Naive thymus-derived CD4-positive, alpha-beta T cell (primary cell): ENCODE measurements around the gene FBXO38. TPM values are rescaled to one million over a fixed set of nuclear protein-coding genes. Genes with fewer than 3 reads are reported as not detected.

Experiments
- ATAC-seq: fragments of 150-1000 bp; cut with Tn5 transposase; 2 replicates; pipeline ENCODE4 v1.10.0; 2021; ENCODE audit warnings: mild to moderate bottlenecking, moderate library complexity
- CTCF ChIA-PET: fragments of 350-600 bp; sonication (Branson Sonifier 250); formaldehyde crosslinking; loops from one replicate; lab custom pipeline; 2021; ENCODE audit warnings: antibody characterized with exemption; lab: Charles Lee
- POLR2A ChIA-PET: fragments of 350-600 bp; sonication (Branson Sonifier 250); formaldehyde crosslinking; loops from one replicate; lab custom pipeline; 2021; ENCODE audit warnings: antibody characterized with exemption, inconsistent platforms; lab: Charles Lee
- DNase-seq, 9 donors: peaks; one replicate each; pipeline versions ENCODE4 v3.0.0 to v3.0.0-alpha.2; 2020 to 2022; ENCODE audit warnings: mixed read lengths in 1 of 9
- H3K27ac ChIP-seq: one replicate; pipeline ENCODE4 v1.7.0; 2013; ENCODE audit warnings: mild to moderate bottlenecking, low read depth, low read length, moderate library complexity
- H3K27me3 ChIP-seq, 2 donors: one replicate each; pipeline ENCODE4 v1.7.0; 2013; ENCODE audit warnings: low read length in 2 of 2, mild to moderate bottlenecking in 2 of 2, moderate library complexity in 2 of 2; ENCODE audit not compliant: control insufficient read depth in 2 of 2, insufficient read depth in 2 of 2
- H3K36me3 ChIP-seq, 3 experiments: 1 replicate in 2 of 3; 2 replicates in 1 of 3; pipeline ENCODE4 v1.7.0; 2013; ENCODE audit warnings: low read length in 3 of 3, mild to moderate bottlenecking in 3 of 3, moderate library complexity in 1 of 3; ENCODE audit not compliant: insufficient read depth in 3 of 3, control insufficient read depth in 2 of 3
- H3K4me1 ChIP-seq, 2 donors: one replicate each; pipeline ENCODE4 v1.7.0; 2013; ENCODE audit warnings: low read length in 2 of 2, mild to moderate bottlenecking in 2 of 2, moderate library complexity in 1 of 2; ENCODE audit not compliant: control insufficient read depth in 2 of 2, insufficient read depth in 2 of 2
- H3K4me3 ChIP-seq: 2 replicates; pipeline ENCODE4 v1.7.0; 2013; ENCODE audit warnings: mild to moderate bottlenecking, low read length
- H3K9me3 ChIP-seq, 3 experiments: 1 replicate in 2 of 3; 2 replicates in 1 of 3; pipeline ENCODE4 v1.7.0; 2013; ENCODE audit warnings: low read length in 3 of 3; ENCODE audit not compliant: control insufficient read depth in 2 of 3
- H3K27ac Mint-ChIP-seq, 9 donors: one replicate each; pipeline ENCODE4 v1.8.0; 2020 to 2022; ENCODE audit warnings: mixed read lengths in 9 of 9, mild to moderate bottlenecking in 8 of 9, moderate library complexity in 5 of 9, inconsistent platforms in 2 of 9
- H3K27me3 Mint-ChIP-seq, 5 donors: one replicate each; pipeline ENCODE4 v1.8.0; 2021 to 2022; ENCODE audit warnings: mixed read lengths in 5 of 5, mild to moderate bottlenecking in 1 of 5
- H3K36me3 Mint-ChIP-seq, 5 donors: one replicate each; pipeline ENCODE4 v1.8.0; 2020 to 2022; ENCODE audit warnings: mixed read lengths in 5 of 5, mild to moderate bottlenecking in 3 of 5, inconsistent platforms in 1 of 5
- H3K4me1 Mint-ChIP-seq, 7 donors: one replicate each; pipeline ENCODE4 v1.8.0; 2020 to 2022; ENCODE audit warnings: mixed read lengths in 7 of 7, mild to moderate bottlenecking in 3 of 7, inconsistent platforms in 1 of 7
- H3K4me3 Mint-ChIP-seq, 10 donors: one replicate each; pipeline ENCODE4 v1.8.0; 2020 to 2022; ENCODE audit warnings: mild to moderate bottlenecking in 10 of 10, mixed read lengths in 10 of 10, moderate library complexity in 6 of 10, inconsistent platforms in 2 of 10
- H3K9me3 Mint-ChIP-seq, 11 donors: one replicate each; pipeline ENCODE4 v1.8.0; 2020 to 2022; ENCODE audit warnings: mixed read lengths in 11 of 11, mild to moderate bottlenecking in 4 of 11, inconsistent platforms in 1 of 11, moderate library complexity in 1 of 11
- intact Hi-C, 2 donors: fragments of 100-400 bp; cut with micrococcal nuclease; formaldehyde crosslinking; loops; one replicate each; pipeline ENCODE4 v1.15.1; 2023
- polyA plus RNA-seq, 2 donors: library from polyadenylated mRNA; unstranded; fragments of 300-500 nt; fragmentation: Illumina TruSeq; gene quantifications; one replicate each; pipeline ENCODE4 v1.2.3, GENCODE V29; 2021
- total RNA-seq, 6 experiments: library from RNA in 5 of 6; stranded (reverse) in 5 of 6; gene quantifications; 1 replicate in 5 of 6; 2 replicates in 1 of 6; pipeline ENCODE4 v1.2.3 and lab custom pipeline; 2021 to 2026

Gene FBXO38
- total and polyA plus RNA-seq, 7 experiments from 2014 or later: 16.7 to 80.0 (median 62.1) TPM

DNA sequence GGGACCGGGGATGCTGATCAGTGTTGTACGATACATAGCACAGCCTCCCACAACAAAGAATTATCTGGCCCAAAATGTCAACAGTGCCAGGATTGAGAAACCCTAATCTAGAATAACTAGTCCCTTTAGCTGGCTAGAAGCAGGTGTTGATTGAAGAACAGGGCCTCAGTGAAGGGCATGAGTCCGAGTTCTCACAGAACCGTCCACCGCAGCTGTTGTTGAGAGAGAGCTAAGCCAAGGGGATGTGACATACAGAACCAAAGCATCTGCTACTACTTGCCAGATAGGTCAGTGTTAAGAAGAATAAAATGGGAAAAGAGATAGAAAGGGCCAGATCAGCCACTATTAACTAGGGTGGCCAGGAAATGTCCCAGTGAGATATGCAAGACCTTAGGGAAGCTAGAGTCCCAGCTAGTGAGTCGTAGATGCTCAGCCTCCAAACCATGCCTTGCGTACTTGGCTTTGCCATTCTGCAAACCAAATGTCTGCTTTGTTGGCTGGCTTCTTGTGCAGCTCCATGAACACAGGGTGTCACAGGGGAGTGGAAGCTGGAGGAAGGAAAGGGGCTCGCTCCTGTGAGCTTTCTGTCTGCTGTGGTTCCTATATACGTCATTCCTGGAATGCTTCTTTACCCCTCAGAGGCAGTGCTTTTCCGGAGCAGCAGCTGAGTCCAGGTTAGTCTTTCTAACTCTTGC is 68.9 kb downstream of the FBXO38 start:
- CTCF ChIA-PET: interaction anchor here (0.7 to 1.3 kb wide), 2 partner anchors 8 to 10 kb away, joined by 3 read pairs; no protein-coding TSS in a partner anchor
- Histone ChIP-seq H3K9me3 (no peaks in the 10 kb centered on the region), H3K4me1 (no peaks in the 10 kb centered on the region), H3K4me3 (no peak overlapping the region), H3K27ac (no peak overlapping the region), H3K36me3 (no peaks in the 10 kb centered on the region), H3K27me3 (no peaks in the 10 kb centered on the region)
- no peak overlapping the region for H3K27ac Mint-ChIP-seq
- no peaks in the 10 kb centered on the region for H3K36me3 Mint-ChIP-seq
- DNase-seq (no peak), ATAC-seq (no peak)
- POLR2A ChIA-PET: no interaction called here
- no peaks in the 10 kb centered on the region for H3K9me3 Mint-ChIP-seq
- intact Hi-C loops: no loop called here
- no peak overlapping the region for H3K4me3 Mint-ChIP-seq
- H3K4me1 Mint-ChIP-seq: no peaks in the 10 kb centered on the region
- peaks cover 0 to 5% (median 2%) of the 10 kb centered on the region in 5 donors for H3K27me3 Mint-ChIP-seq

DNA sequence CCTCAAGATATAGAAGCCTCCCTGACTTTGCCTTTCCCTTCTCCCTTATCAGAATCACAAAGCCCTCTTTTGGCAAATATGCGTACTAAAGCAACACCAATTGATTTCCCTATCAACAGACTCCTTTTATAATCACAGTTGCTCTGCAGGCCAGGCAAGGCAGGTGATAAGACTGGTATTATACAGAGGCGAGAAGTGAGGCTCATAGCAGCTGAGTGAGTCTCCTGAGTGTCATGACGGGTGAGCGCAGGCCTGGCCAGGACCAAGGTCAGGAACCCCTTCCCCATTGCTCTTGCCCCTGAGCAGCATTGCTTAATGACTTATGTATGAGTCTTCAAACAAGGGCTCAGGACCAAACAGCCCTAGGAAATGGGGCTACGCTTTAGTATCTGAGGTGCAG is 70.8 kb downstream of the FBXO38 start:
- Histone ChIP-seq H3K27ac (no peak overlapping the region), H3K27me3 (no peaks in the 10 kb centered on the region), H3K4me3 (no peak overlapping the region), H3K9me3 (no peaks in the 10 kb centered on the region), H3K36me3 (no peaks in the 10 kb centered on the region), H3K4me1 (no peaks in the 10 kb centered on the region)
- DNase-seq: no peak
- Mint-ChIP-seq H3K9me3 (no peaks in the 10 kb centered on the region), H3K36me3 (no peaks in the 10 kb centered on the region), H3K27ac (no peak overlapping the region), H3K4me3 (no peak overlapping the region), H3K27me3 (peaks cover 3 to 17% (median 9%) of the 10 kb centered on the region in 5 donors), H3K4me1 (no peaks in the 10 kb centered on the region)
- ATAC-seq: no peak
- ChIA-PET CTCF (interaction anchor here (1.1 kb wide), 1 partner anchor 12 kb away, joined by 3 read pairs; no protein-coding TSS in a partner anchor), POLR2A (no interaction called here)
- intact Hi-C loops: no loop called here

DNA sequence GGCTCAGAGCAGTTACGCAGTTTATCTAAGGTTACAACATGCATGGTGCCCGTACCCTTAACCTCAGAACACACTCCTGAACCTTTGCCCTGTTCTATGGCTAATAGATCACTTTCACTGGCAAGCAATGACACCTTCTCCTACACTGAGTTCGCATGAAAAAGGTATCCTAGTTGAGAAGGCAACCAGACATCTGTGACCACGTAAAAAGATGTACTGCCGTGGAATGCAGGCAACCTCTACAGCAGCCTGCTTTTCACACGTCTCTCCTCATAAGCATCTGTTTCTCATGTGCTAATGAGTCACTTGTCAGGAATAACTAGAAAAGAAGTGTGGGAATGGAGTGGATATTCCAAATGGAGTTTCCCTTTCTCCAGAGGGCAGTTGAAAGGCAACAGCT is 71.4 kb downstream of the FBXO38 start:
- Mint-ChIP-seq H3K4me1 (no peaks in the 10 kb centered on the region), H3K4me3 (no peak overlapping the region), H3K36me3 (no peaks in the 10 kb centered on the region), H3K9me3 (no peaks in the 10 kb centered on the region), H3K27ac (no peak overlapping the region), H3K27me3 (peaks cover 9 to 21% (median 10%) of the 10 kb centered on the region in 5 donors)
- POLR2A ChIA-PET: no interaction called here
- Histone ChIP-seq H3K4me3 (no peak overlapping the region), H3K9me3 (no peaks in the 10 kb centered on the region), H3K4me1 (no peaks in the 10 kb centered on the region), H3K27me3 (no peaks in the 10 kb centered on the region), H3K27ac (no peak overlapping the region), H3K36me3 (no peaks in the 10 kb centered on the region)
- CTCF ChIA-PET: interaction anchor here (1.0 to 1.1 kb wide), 2 partner anchors 12 to 97 kb away, joined by 3 to 4 read pairs; no protein-coding TSS in a partner anchor
- DNase-seq (no peak), ATAC-seq (no peak)
- intact Hi-C loops: no loop called here

DNA sequence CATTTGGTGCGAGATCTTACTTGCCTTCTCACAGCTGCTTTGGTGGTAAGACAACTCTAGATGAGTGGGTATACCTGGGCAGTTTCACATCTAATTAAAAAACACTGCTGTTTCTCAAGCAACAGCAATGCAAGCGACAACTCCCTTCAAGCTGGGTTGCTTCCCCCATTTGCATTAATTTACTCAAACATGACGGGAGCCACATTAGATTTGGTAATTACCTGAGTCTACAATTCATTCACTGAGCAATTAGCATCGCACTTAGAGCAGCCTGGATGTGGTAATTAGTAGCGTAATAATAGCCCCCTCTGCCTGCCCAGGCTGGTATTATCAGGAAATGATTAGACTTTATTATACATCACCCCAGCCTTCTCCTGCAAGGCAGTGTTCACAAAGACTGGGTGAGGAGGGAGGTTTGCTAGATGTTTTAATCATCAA is 73.4 kb downstream of the FBXO38 start:
- no peaks in the 10 kb centered on the region for H3K4me1 Mint-ChIP-seq
- POLR2A ChIA-PET: no interaction called here
- peaks cover 10 to 24% (median 16%) of the 10 kb centered on the region in 5 donors for H3K27me3 Mint-ChIP-seq
- H3K27ac ChIP-seq: no peak overlapping the region
- ATAC-seq (peak; percentile 69), DNase-seq (peak in 2 of 9 donors; percentile 4 to 13)
- no peaks in the 10 kb centered on the region for H3K36me3 ChIP-seq
- CTCF ChIA-PET: no interaction called here
- H3K9me3 ChIP-seq: no peaks in the 10 kb centered on the region
- intact Hi-C loops: loop anchor here in 1 of 2 donors (1.0 kb wide), 1 partner anchor 278 kb away; no protein-coding TSS in a partner anchor
- H3K4me1 ChIP-seq: no peaks in the 10 kb centered on the region
- H3K4me3 ChIP-seq: no peak overlapping the region
- no peaks in the 10 kb centered on the region for H3K27me3 ChIP-seq
- H3K9me3 Mint-ChIP-seq: no peaks in the 10 kb centered on the region
- no peaks in the 10 kb centered on the region for H3K36me3 Mint-ChIP-seq
- H3K4me3 Mint-ChIP-seq: no peak overlapping the region
- no peak overlapping the region for H3K27ac Mint-ChIP-seq

DNA sequence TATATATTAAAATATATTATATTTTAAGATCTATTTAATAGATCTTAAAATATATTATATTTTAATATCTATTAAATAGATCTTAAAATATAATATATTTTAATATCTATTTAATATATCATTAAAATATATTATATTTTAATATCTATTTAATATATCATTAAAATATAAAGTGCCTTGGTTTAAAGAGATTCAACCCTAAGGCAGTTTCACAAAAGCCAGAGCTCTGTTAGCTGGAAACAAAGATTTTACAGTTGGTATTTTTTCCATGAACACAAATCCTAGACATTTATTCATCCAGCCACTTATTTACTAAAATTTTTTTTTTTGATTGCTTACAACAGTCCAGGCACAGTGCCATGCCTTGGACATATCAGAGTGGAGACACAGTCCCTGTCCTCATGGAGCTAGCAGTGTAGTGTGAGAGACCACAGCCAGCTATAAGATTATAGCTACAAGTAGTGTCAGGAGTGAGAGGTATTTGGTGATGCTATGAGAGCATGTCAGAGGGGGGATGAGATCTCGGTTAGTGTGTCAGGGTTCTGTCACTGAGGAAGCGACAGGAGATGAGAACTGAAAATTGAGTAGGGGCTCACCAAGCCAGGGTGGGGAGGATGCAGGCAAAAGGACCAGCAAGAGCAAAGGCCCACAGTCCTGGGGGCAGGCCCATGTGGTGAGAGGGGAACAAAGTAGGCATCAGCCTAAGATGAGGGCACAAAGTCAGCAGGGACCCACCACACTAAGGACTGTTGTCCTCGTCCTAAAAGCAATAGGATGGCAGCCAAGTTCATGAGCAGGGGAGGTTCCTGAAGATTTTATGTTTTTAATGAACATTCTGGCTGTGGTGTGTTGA is 74.5 kb downstream of the FBXO38 start:
- H3K36me3 ChIP-seq: no peaks in the 10 kb centered on the region
- no peaks in the 10 kb centered on the region for H3K9me3 ChIP-seq
- POLR2A ChIA-PET: no interaction called here
- CTCF ChIA-PET: no interaction called here
- intact Hi-C loops: no loop called here
- DNase-seq: no peak
- H3K4me1 ChIP-seq: no peaks in the 10 kb centered on the region
- Mint-ChIP-seq H3K9me3 (peaks cover 0 to 1% (median 0%) of the 10 kb centered on the region in 11 donors), H3K4me1 (no peaks in the 10 kb centered on the region), H3K36me3 (no peaks in the 10 kb centered on the region), H3K27ac (no peak overlapping the region), H3K4me3 (no peak overlapping the region), H3K27me3 (peaks cover 10 to 24% (median 17%) of the 10 kb centered on the region in 5 donors)
- no peak overlapping the region for H3K4me3 ChIP-seq
- no peaks in the 10 kb centered on the region for H3K27me3 ChIP-seq
- H3K27ac ChIP-seq: no peak overlapping the region
- no peak for ATAC-seq

DNA sequence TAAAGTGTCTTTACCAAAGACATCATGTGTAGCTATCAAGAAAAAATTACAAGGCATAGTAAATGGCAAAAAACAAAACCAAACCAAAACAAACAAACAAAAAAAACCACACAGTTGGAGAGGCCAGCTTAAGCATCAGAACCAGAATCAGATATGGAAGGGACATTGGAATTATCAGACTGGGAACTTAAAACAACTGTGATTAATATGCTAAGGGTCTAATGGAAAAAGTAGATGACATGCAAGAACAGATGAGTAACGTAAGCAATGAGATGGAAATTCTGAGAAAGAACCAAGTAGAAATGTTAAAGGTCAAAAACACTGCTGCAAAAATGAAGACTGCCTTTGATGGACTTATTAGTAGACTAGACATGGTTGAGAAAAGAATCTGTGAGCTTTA is 75.9 kb downstream of the FBXO38 start:
- H3K4me3 Mint-ChIP-seq: no peak overlapping the region
- no peaks in the 10 kb centered on the region for H3K36me3 ChIP-seq
- H3K9me3 ChIP-seq: no peaks in the 10 kb centered on the region
- no peak overlapping the region for H3K4me3 ChIP-seq
- H3K4me1 ChIP-seq: no peaks in the 10 kb centered on the region
- peaks cover 6 to 24% (median 17%) of the 10 kb centered on the region in 5 donors for H3K27me3 Mint-ChIP-seq
- DNase-seq (no peak), ATAC-seq (no peak)
- ChIA-PET CTCF (interaction anchor here (0.7 kb wide), 1 partner anchor 257 kb away, joined by 3 read pairs; the partner anchor contains the start of gene SPINK6), POLR2A (no interaction called here)
- intact Hi-C loops: no loop called here
- H3K36me3 Mint-ChIP-seq: no peaks in the 10 kb centered on the region
- H3K4me1 Mint-ChIP-seq: no peaks in the 10 kb centered on the region
- peaks cover 0 to 1% (median 0%) of the 10 kb centered on the region in 11 donors for H3K9me3 Mint-ChIP-seq
- H3K27me3 ChIP-seq: no peaks in the 10 kb centered on the region
- H3K27ac Mint-ChIP-seq: peak overlapping the region in 1 of 9 donors; percentile 9
- H3K27ac ChIP-seq: no peak overlapping the region
